ENCODE measurements around the gene RGS14. TPM values are rescaled to one million over a fixed set of nuclear protein-coding genes. Genes with fewer than 3 reads are reported as not detected.

Gene RGS14
- total RNA-seq, 3 donors from 2014 or later: 43.7 to 62.3 (median 46.2) TPM

DNA sequence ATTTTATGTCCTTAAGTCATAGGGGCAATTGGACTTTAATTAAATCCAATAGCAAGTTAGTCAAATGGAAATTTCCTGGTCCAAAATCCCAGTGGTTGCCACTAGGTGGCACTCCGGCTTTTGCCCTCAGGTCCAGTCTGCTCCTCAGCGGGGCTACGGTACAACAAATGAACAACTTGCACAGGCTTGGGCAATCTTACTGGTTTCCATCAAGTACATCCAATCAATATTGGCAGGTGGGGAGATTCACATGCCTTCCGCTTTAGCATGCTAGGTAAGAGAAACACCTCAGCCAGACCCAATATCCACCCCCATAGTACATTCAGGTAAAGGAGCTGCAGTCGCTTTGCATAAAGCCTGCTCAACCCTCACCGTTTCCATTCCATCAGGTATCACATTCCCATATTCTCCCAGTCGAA lies 39.8 kb upstream of the RGS14 start:
- H3K4me1 Mint-ChIP-seq (ENCODE audit: low read depth): peaks cover 18% of the 10 kb centered on the region
- no peak overlapping the region for H3K4me3 Mint-ChIP-seq
- H3K27me3 Mint-ChIP-seq (ENCODE audit: low read depth): no peaks in the 10 kb centered on the region
- H3K36me3 Mint-ChIP-seq (ENCODE audit: insufficient read depth): peaks cover 6% of the 10 kb centered on the region
- H3K9me3 Mint-ChIP-seq: no peaks in the 10 kb centered on the region
- peak; percentile 73 for DNase-seq
- peak; percentile 74 to 78 for ATAC-seq

DNA sequence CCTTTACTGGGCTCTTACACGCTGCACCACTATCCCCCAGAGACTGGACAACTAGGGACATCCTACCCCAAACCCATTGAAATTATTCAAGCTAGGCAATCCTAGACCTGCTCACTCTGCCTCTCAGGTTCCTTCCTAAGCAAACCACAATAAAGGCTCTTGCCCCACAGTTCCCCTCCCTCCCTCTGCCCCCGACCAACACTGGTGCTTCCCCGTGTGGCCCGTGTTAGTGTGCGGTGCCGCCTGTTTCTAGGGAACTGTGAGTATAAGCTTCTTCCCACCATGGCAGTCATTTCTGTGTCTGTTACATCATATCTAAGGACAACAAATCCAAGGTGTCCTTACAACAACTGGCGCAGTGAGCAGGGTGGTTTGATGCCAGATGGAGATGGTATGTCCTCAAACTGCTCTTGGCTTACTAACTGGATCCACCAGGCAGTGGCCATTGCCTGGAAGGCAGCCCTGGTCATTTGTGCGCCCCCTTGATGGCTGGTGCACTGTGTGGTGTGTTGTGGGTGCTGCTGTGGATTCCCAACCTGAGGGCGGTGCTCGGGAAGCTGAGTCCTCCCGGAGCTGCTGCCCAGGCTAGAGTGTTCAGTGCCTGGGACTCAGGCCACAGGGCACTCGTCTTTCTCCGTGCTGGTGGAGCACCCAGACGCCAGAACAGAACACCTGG lies 37.7 kb upstream of the RGS14 start:
- Mint-ChIP-seq H3K9me3 (no peaks in the 10 kb centered on the region), H3K36me3 (ENCODE audit: insufficient read depth) (peaks cover 7% of the 10 kb centered on the region), H3K27me3 (ENCODE audit: low read depth) (no peaks in the 10 kb centered on the region), H3K4me3 (no peak overlapping the region), H3K4me1 (ENCODE audit: low read depth) (peaks cover 17% of the 10 kb centered on the region)
- peak; percentile 27 to 51 for ATAC-seq
- DNase-seq: no peak

DNA sequence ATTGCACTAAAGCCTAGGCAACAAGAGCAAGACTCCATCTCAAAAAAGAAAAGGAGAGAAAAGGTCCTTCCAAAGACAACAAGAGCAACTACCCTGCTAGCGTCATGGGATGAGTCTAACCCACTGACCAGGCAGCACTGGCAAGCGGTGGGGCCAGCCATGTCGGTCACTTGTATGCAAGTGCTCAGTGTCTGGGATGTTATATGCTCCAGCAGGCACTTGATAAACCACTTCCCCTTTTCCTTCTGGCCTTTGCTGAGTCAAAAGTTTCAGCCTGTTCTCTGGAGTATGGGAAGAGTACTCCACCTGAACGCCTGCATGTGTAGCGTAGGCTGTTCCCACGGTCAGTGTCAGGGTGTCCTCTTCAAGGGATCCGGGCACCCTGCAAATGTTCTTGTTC lies 36.8 kb upstream of the RGS14 start:
- H3K36me3 Mint-ChIP-seq (ENCODE audit: insufficient read depth): peaks cover 7% of the 10 kb centered on the region
- H3K27me3 Mint-ChIP-seq (ENCODE audit: low read depth): no peaks in the 10 kb centered on the region
- H3K4me1 Mint-ChIP-seq (ENCODE audit: low read depth): peaks cover 17% of the 10 kb centered on the region
- no peak for DNase-seq
- no peaks in the 10 kb centered on the region for H3K9me3 Mint-ChIP-seq
- no peak overlapping the region for H3K4me3 Mint-ChIP-seq
- no peak for ATAC-seq

DNA sequence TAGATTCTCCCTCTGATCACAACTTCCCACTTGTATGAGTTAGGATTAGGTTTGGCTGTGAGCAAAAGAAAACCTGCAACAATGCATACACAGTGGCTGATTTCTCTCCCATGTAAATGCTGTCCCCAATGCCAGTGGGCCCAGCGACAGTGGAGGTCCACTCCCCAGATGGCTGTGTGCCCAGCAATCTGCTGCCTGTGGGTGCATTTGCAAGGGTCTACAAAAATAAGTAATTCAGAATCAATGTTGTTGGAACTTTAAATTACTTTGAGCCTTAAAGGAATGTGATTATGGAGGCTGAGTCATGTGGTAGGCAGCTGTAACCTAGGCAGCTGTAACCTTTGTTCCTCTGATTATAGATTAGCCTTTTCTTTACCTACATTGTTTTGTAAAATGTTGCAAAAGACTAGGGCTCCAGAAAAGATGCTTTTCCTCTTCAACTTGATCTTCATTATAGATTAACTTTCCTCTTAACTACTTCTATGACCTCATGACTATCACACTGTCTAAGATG lies 31.8 kb upstream of the RGS14 start:
- no peak for DNase-seq
- H3K4me1 Mint-ChIP-seq (ENCODE audit: low read depth): peaks cover 6% of the 10 kb centered on the region
- H3K4me3 Mint-ChIP-seq: no peak overlapping the region
- ATAC-seq: no peak
- peaks cover 21% of the 10 kb centered on the region for H3K36me3 Mint-ChIP-seq (ENCODE audit: insufficient read depth)
- H3K27me3 Mint-ChIP-seq (ENCODE audit: low read depth): no peaks in the 10 kb centered on the region
- H3K9me3 Mint-ChIP-seq: no peaks in the 10 kb centered on the region

DNA sequence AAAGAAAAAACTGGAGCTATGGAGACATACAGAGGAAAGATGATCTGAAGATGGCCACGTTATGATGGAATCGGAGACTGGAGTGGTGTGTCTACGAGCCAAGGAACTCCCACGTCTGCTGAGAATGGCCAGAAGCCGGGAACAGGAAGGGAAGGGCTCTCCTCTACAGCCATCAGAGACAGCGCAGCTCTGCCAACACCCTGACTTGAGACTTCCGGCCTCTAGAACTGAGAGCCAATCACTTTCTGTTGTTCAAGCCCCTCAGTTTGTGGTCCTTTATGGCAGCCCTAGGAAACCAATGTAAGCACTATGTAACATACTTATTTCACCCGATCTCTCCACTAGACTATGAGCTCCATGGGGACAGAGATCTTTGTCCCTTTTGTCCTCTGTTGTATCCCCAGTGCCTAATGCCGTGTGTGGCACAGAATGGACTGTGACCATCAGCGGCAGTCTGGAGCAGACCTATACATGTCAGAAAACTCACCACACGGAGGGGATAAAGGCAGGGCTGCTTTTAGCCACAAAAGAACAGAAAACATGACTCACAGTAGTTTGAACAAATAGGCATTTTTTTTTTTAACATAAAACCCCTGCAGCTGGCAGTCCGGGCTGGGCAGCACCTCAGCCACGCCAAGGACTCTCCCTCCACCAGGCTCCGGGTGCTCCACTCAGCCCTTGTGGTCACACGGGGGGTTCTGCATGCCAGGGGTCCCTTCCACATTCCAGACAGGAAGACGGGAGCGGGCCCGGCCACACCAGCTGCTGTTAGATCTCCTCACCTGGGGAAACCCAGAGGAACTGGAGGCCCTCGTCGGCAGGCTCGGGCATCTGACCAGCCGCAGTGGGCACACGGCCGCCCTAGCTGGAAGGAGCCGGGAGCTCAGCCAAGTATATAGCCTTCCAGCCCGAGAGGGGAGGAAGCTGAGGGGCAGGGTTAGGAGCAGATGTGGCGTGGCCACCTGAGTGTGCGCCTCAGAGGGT lies 29.9 kb upstream of the RGS14 start:
- Mint-ChIP-seq H3K4me1 (ENCODE audit: low read depth) (peaks cover 10% of the 10 kb centered on the region), H3K9me3 (no peaks in the 10 kb centered on the region), H3K4me3 (peak overlapping the region; percentile 5), H3K27me3 (ENCODE audit: low read depth) (no peaks in the 10 kb centered on the region), H3K36me3 (ENCODE audit: insufficient read depth) (peaks cover 22% of the 10 kb centered on the region)
- ATAC-seq (peak; percentile 69 to 74), DNase-seq (no peak)

DNA sequence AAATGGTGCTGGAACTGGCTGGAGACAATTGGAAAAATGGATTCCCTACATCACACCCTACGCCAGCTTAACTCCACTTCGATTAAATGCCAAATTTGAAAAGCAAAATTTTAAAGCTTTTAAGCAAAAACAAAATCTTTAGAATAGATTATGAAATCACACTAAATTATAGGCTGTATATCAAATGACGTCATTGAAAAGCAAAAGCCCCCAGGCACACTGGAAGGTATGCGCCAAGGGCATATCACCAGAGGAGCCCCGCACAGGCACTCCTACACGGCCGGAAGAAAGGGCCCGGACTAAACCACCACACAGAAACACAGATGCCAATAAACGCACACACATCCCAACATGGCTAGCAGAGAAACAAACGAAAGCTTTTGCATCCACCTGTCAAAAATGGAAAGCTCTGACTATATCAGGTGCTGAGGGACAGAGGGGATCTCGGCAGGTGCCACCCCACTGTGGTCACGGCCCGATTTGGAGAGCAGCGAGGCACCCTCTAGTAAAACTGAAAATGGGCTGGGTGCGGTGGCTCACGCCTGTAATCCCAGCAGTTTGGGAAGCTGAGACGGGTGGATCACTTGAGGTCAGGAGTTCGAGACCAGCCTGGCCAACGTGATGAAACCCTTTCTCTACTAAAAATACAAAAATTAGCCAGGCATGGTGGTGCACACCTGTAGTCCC lies 29.0 kb upstream of the RGS14 start:
- DNase-seq: no peak
- peaks cover 27% of the 10 kb centered on the region for H3K36me3 Mint-ChIP-seq (ENCODE audit: insufficient read depth)
- H3K27me3 Mint-ChIP-seq (ENCODE audit: low read depth): no peaks in the 10 kb centered on the region
- no peak for ATAC-seq
- H3K4me3 Mint-ChIP-seq: no peak overlapping the region
- H3K9me3 Mint-ChIP-seq: no peaks in the 10 kb centered on the region
- peaks cover 10% of the 10 kb centered on the region for H3K4me1 Mint-ChIP-seq (ENCODE audit: low read depth)

DNA sequence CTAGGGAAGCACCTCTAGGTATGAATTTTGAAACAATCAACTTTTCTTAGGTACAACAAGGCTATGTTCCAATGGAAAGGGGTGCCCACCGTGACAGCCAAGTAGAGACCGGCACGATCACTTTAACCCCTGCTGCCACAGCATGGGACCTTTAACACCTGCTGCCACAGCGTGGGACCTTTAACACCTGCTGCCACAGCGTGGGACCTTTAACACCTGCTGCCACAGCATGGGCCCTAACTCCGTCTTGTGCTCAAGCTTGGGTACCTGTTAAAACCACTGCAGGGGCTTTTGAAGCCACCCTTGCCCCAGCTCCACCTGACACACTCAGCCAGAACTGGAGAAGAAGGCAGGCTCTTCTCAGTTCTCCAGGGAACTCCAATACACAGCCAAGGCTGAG lies 27.8 kb upstream of the RGS14 start:
- no peak for ATAC-seq
- no peak for DNase-seq
- Mint-ChIP-seq H3K27me3 (ENCODE audit: low read depth) (no peaks in the 10 kb centered on the region), H3K36me3 (ENCODE audit: insufficient read depth) (peaks cover 32% of the 10 kb centered on the region), H3K4me1 (ENCODE audit: low read depth) (peaks cover 12% of the 10 kb centered on the region), H3K4me3 (no peak overlapping the region), H3K9me3 (no peaks in the 10 kb centered on the region)

DNA sequence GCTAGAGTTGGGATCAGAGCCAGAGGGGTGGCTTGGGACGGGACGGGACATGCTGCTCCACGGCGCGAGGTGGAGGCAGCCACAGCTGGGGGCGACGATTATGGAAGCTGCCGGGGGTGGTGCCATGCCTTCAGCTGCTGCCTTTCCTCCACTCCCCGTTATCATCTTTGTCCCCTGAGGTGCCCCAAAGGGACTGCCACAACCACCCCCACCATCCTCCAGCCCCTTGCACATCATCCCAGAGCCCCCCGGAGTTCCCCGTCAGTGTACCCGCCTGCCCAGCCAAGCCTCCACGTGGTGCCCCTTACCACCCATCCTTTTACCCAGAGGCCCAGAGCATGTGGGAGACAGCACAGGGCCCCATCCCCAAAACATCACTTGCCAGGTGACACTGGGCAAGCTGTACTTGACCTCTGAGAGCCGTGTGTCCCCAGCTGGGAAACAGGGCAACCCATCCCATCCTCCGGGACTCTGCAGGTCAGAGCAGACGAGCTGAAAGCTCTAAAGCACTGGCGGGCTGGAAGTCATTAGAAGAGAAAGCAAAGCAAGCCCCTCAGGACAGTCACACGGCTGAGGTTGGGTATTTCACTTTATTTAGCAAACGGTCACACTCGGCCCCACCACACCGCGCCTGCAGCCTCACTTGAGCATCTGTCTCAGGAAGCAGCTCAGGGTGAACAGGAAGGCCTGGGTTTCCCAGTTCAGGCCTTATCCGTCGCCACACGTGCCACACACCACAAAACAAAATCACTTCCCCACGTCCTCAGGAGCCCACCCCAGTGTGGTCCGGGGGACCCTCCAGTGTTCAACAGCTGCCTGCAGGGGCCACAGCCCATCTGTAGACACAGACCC lies 26.5 kb upstream of the RGS14 start:
- DNase-seq (no peak), ATAC-seq (no peak)
- Mint-ChIP-seq H3K27me3 (ENCODE audit: low read depth) (no peaks in the 10 kb centered on the region), H3K4me3 (no peak overlapping the region), H3K36me3 (ENCODE audit: insufficient read depth) (peaks cover 43% of the 10 kb centered on the region), H3K9me3 (no peaks in the 10 kb centered on the region), H3K4me1 (ENCODE audit: low read depth) (peaks cover 12% of the 10 kb centered on the region)

DNA sequence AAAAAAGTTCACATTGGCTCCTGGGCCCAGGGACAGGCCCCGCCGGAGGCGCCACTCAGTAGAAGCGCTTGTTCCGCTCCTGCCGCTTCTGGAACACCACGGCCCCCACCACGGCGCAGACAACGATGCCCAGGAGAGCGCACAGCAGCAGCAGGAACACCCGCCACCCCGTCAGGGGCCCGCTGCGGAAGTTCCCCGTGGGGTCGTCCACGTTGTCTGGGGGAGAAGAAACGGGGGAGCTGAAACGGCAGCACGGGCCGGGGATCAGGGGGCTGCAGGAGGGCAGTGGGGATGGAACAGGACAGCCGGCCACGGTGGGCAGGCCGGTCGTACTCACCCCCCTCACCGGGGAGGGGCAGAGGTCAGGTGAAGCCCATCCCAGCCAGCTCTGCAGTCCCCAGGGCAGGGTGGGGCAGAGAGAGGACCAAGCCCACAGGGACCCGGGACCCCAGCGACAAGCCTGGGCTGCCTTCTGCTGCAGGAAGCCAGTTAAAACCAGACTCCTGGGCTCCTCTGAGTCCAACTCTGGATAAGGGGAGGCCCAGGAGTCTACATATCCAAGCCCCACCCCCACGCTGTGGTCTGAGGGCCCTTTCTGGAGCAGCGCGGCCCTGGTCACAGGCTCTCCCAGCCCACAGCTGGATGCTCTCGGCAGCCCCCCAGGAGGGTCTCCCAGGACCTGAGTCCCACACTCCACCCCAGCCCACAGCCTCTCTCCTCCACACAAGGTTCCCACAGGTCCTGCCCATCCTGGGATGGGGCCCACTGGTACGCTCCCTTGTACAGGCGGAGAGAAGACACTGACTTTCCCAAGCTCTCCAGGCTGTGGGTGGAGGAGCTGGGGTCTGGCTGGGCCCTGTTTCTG lies 25.5 kb upstream of the RGS14 start:
- Mint-ChIP-seq H3K4me1 (ENCODE audit: low read depth) (peaks cover 12% of the 10 kb centered on the region), H3K9me3 (no peaks in the 10 kb centered on the region), H3K36me3 (ENCODE audit: insufficient read depth) (peaks cover 48% of the 10 kb centered on the region), H3K4me3 (no peak overlapping the region), H3K27me3 (ENCODE audit: low read depth) (no peaks in the 10 kb centered on the region)
- ATAC-seq (no peak), DNase-seq (no peak)

DNA sequence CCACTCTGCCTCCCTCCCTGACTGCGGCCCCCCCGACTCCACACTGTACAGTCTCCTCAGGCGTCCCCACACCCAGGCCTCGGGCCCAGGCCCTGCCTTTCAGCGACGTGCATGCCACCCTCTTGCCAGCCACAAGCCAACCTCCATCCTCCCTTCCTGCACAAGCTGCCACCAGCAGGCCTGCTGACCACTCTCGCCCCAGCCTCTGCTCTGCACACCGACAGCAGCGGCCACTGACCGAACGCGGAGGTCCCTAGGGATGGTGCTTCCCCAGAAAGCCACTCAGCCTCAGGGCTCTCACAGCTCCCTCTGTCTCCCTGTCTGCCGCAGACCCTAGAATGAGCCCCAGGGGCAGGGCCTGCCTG lies 24.8 kb upstream of the RGS14 start:
- no peak for DNase-seq
- Mint-ChIP-seq H3K36me3 (ENCODE audit: insufficient read depth) (peaks cover 50% of the 10 kb centered on the region), H3K27me3 (ENCODE audit: low read depth) (no peaks in the 10 kb centered on the region), H3K4me3 (no peak overlapping the region), H3K9me3 (no peaks in the 10 kb centered on the region), H3K4me1 (ENCODE audit: low read depth) (peaks cover 10% of the 10 kb centered on the region)
- ATAC-seq: no peak

DNA sequence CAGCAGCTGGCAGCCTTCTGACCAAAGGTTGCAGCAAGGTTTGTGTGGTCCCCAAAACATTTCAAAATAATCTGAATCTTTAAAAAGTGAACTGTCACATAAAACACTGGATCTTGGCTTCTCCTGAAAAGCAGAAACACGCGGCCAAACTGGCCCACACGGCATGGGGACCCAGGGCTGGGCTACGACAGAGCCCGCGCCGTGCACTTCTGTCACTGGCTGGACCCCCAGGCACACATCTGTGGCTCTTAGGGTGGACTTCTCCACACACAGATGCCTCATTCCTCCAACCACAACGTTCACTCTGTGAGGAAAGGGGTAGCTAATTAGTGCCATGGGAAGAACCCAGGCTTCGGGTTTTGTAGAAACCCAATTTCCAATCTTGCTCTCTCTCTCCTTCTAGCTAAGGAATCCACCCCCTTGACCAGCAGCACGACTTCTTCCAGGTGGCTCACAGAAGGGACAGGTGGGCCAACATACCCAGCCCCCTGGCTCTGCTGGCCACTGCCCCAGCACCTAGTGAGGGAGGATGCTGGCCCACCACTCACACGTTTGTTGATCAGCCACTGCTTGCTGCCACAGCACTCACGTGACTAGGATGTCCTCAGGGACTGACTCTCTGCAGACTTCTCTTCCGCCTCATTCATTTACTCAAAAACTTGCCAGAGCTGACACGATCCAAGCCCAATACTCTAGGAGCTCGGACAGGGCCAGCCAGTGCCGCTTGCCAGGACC lies 24.1 kb upstream of the RGS14 start:
- no peaks in the 10 kb centered on the region for H3K27me3 Mint-ChIP-seq (ENCODE audit: low read depth)
- H3K4me1 Mint-ChIP-seq (ENCODE audit: low read depth): peaks cover 6% of the 10 kb centered on the region
- no peaks in the 10 kb centered on the region for H3K9me3 Mint-ChIP-seq
- ATAC-seq (no peak), DNase-seq (no peak)
- H3K36me3 Mint-ChIP-seq (ENCODE audit: insufficient read depth): peaks cover 50% of the 10 kb centered on the region
- no peak overlapping the region for H3K4me3 Mint-ChIP-seq

DNA sequence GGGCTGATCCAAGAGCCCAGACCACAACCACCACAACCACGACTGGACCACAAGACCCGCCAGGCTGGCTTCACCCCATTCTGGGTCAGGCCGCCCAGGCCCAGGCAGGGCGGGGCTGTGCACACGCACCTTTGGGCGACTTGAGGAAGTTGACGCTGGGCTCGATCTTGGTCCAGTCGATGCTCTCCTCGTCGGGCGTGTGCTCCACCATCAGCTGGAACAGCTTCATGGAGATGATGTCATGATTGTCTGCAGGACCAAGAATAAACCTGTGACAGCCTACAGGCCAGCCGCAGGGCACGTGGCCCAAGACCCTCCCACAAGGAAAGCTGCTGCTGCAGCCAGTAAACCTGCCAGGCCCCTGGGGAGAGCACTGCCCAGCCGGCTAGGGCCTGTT lies 23.6 kb upstream of the RGS14 start:
- DNase-seq: no peak
- Mint-ChIP-seq H3K4me1 (ENCODE audit: low read depth) (peaks cover 6% of the 10 kb centered on the region), H3K36me3 (ENCODE audit: insufficient read depth) (peaks cover 51% of the 10 kb centered on the region), H3K27me3 (ENCODE audit: low read depth) (no peaks in the 10 kb centered on the region), H3K9me3 (no peaks in the 10 kb centered on the region), H3K4me3 (no peak overlapping the region)
- no peak for ATAC-seq
